GM19452 (cell line): ENCODE measurements around the gene WWOX.

Experiments used
- ATAC-seq: cut with Tn5 transposase; IDR thresholded peaks from one replicate; pipeline ENCODE4 v1.9.1; 2021; ENCODE audit not compliant: unreplicated experiment

Gene WWOX

GRCh38 chr16:78906135-78906534 is 806.7 kb downstream of the WWOX start:
- ATAC-seq: no peak

- no peak for ATAC-seq
Observed at GRCh38 chr16:78909226-78909625, 809.8 kb downstream of the WWOX start.

GRCh38 chr16:78915811-78916345 is 816.4 kb downstream of the WWOX start:
- no peak for ATAC-seq

- no peak for ATAC-seq
Observed at GRCh38 chr16:78916928-78917545, 817.6 kb downstream of the WWOX start.

- no peak for ATAC-seq
Observed at GRCh38 chr16:78918805-78919305, 819.4 kb downstream of the WWOX start.

GRCh38 chr16:78919852-78920251 is 820.4 kb downstream of the WWOX start:
- no peak for ATAC-seq

GRCh38 chr16:78920621-78921020 is 821.2 kb downstream of the WWOX start:
- no peak for ATAC-seq

- no peak for ATAC-seq
Observed at GRCh38 chr16:78925083-78925767, 825.8 kb downstream of the WWOX start.

GRCh38 chr16:78926723-78927210 is 827.3 kb downstream of the WWOX start:
- ATAC-seq: no peak

- no peak for ATAC-seq
Observed at GRCh38 chr16:78927766-78928165, 828.3 kb downstream of the WWOX start.

- ATAC-seq: no peak
Observed at GRCh38 chr16:78929841-78930240, 830.4 kb downstream of the WWOX start.

- ATAC-seq: no peak
Observed at GRCh38 chr16:78930561-78930960, 831.1 kb downstream of the WWOX start.

GRCh38 chr16:78931267-78931666 is 831.8 kb downstream of the WWOX start:
- ATAC-seq: no peak

GRCh38 chr16:78931678-78932077 is 832.2 kb downstream of the WWOX start:
- no peak for ATAC-seq

GRCh38 chr16:78932355-78932943 is 833.0 kb downstream of the WWOX start:
- no peak for ATAC-seq

- ATAC-seq: no peak
Observed at GRCh38 chr16:78936060-78936459, 836.6 kb downstream of the WWOX start.

GRCh38 chr16:78939597-78939996 is 840.1 kb downstream of the WWOX start:
- ATAC-seq: no peak

- ATAC-seq: no peak
Observed at GRCh38 chr16:78942625-78943245, 843.3 kb downstream of the WWOX start.

- no peak for ATAC-seq
Observed at GRCh38 chr16:78945336-78945735, 845.9 kb downstream of the WWOX start.

- no peak for ATAC-seq
Observed at GRCh38 chr16:78946556-78946955, 847.1 kb downstream of the WWOX start.

- no peak for ATAC-seq
Observed at GRCh38 chr16:78950768-78951167, 851.3 kb downstream of the WWOX start.
